Immature natural killer cell (primary cell): ENCODE results near the gene MAP2K3. TPM values are rescaled to one million over a fixed set of nuclear protein-coding genes. Genes with fewer than 3 reads are reported as not detected.
"Not testable (repeated sequence)": the region's sequence is repeated elsewhere in the genome, so short reads cannot be mapped to it uniquely, and the experiment has no call there.

Experiments used
- DNase-seq, 3 donors: peaks; one replicate each; pipeline ENCODE4 v3.0.0; 2022; ENCODE audit warnings: mixed read lengths in 1 of 3
- H3K27ac Mint-ChIP-seq, 6 donors: one replicate each; pipeline ENCODE4 v1.8.0; 2020; ENCODE audit warnings: mixed read lengths in 6 of 6, mild to moderate bottlenecking in 5 of 6, inconsistent platforms in 4 of 6, moderate library complexity in 3 of 6
- H3K27me3 Mint-ChIP-seq, 3 donors: one replicate each; pipeline ENCODE4 v1.8.0; 2020 to 2021; ENCODE audit warnings: low read depth in 3 of 3, mild to moderate bottlenecking in 3 of 3, mixed read lengths in 3 of 3, moderate library complexity in 3 of 3, inconsistent platforms in 1 of 3
- H3K36me3 Mint-ChIP-seq, 3 donors: one replicate each; pipeline ENCODE4 v1.8.0; 2020; ENCODE audit warnings: mixed read lengths in 3 of 3, inconsistent platforms in 2 of 3, mild to moderate bottlenecking in 2 of 3
- H3K4me1 Mint-ChIP-seq, 2 donors: one replicate each; pipeline ENCODE4 v1.8.0; 2020; ENCODE audit warnings: inconsistent platforms in 2 of 2, mild to moderate bottlenecking in 2 of 2, mixed read lengths in 2 of 2, moderate library complexity in 1 of 2
- H3K4me3 Mint-ChIP-seq, 5 donors: one replicate each; pipeline ENCODE4 v1.8.0; 2020; ENCODE audit warnings: mild to moderate bottlenecking in 5 of 5, mixed read lengths in 5 of 5, inconsistent platforms in 3 of 5, moderate library complexity in 3 of 5
- H3K9me3 Mint-ChIP-seq, 6 donors: one replicate each; pipeline ENCODE4 v1.8.0; 2020; ENCODE audit warnings: mild to moderate bottlenecking in 6 of 6, mixed read lengths in 6 of 6, inconsistent platforms in 4 of 6, moderate library complexity in 3 of 6
- polyA plus RNA-seq, 3 donors: library from polyadenylated mRNA; unstranded; fragments of 300-500 nt; fragmentation: Illumina TruSeq; gene quantifications; one replicate each; pipeline ENCODE4 v1.2.3, GENCODE V29; 2021

The MAP2K3 gene
- polyA plus RNA-seq, 3 donors from 2014 or later: 66.6 to 136 (median 93.9) TPM

DNA sequence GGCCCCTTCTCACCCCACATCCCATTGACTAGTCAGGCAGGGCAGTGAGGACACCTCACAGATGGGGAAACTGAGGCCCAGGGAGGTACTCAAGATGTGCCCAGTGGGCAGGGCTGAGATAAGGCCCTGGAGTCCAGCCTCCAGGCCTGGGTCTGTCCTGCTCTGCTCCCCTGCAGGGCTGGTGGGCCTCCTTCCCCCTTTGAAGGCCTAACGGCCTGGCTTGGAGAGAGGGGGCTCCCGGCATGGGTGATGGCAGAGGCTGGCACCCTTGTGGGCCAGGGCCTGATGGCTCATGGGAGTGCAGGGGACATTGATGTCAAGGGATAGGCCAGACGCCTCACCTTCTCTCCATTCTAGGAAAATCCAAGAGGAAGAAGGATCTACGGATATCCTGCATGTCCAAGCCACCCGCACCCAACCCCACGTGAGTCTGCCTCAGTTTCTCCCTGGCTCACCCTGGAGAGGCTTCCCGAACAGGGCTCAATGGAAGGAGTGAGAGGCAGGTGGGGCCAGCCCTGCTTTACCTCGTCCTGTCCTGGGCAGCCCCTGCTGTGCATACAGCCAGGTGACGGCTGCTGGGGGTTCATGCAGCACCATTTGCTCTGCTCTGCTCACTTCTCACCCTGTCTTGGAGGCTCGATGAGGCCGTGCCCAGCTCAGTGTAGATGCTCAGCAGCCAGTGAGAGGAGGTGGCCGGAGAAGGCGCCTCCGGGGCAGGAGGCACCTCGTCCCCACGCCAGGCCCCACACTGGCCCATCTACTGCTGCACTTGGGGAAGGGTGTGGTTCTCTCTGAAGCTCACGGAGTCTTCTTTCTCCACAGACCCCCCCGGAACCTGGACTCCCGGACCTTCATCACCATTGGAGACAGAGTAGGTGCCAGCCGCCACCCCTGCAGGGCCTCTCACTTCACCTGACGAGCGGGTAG lies 13.8 kb downstream of the MAP2K3 start:
- H3K9me3 Mint-ChIP-seq: peaks cover 8 to 22% (median 15%) of the 10 kb centered on the region in 6 donors
- DNase-seq: no peak
- H3K36me3 Mint-ChIP-seq: peaks cover 12 to 20% (median 13%) of the 10 kb centered on the region in 3 donors
- H3K27me3 Mint-ChIP-seq: peaks cover 2 to 23% (median 20%) of the 10 kb centered on the region in 3 donors
- peaks cover 37 to 42% of the 10 kb centered on the region in 2 donors for H3K4me1 Mint-ChIP-seq
- H3K4me3 Mint-ChIP-seq: no peak overlapping the region
- no peak overlapping the region for H3K27ac Mint-ChIP-seq

GRCh38 chr17:21298983-21299519 lies 14.5 kb downstream of the MAP2K3 start:
- peaks cover 2 to 24% (median 23%) of the 10 kb centered on the region in 3 donors for H3K27me3 Mint-ChIP-seq
- H3K36me3 Mint-ChIP-seq: peaks cover 12 to 25% (median 19%) of the 10 kb centered on the region in 3 donors
- H3K9me3 Mint-ChIP-seq: peaks cover 8 to 26% (median 18%) of the 10 kb centered on the region in 6 donors
- no peak overlapping the region for H3K27ac Mint-ChIP-seq
- H3K4me3 Mint-ChIP-seq: no peak overlapping the region
- DNase-seq: no peak
- H3K4me1 Mint-ChIP-seq: peaks cover 35 to 40% of the 10 kb centered on the region in 2 donors

DNA sequence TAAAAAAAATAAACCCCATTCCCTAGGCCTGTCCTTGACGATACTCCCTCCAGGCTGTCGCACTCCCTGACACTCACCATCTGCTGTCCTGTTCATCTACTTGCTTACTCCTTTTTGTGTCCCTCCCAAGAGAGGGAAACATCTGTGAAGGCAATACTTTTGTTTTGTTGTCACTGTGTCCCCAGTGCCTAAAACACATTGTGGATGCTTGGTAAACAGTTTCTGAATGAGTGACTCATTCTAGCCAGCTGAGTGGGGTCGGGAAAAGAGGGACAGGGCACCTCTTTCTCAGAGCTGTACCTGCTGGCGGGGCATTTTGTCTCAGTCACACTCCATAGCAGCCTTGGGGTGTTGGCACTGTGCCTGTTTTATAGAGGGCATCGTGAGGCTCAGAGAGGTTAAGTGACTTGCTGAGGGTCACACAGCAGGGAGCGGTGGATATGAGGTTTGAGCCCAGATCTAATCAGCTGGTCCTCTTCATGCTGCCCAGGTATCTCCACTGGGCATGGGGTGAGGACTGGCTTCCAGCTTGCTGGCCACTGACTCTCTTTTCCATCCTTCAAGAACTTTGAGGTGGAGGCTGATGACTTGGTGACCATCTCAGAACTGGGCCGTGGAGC lies 15.6 kb downstream of the MAP2K3 start:
- no peak for DNase-seq
- no peak overlapping the region for H3K4me3 Mint-ChIP-seq
- no peak overlapping the region for H3K27ac Mint-ChIP-seq
- H3K27me3 Mint-ChIP-seq: peaks cover 2 to 28% (median 23%) of the 10 kb centered on the region in 3 donors
- H3K9me3 Mint-ChIP-seq: peaks cover 7 to 25% (median 14%) of the 10 kb centered on the region in 6 donors
- H3K4me1 Mint-ChIP-seq: peaks cover 24 to 30% of the 10 kb centered on the region in 2 donors
- H3K36me3 Mint-ChIP-seq: peaks cover 12 to 25% (median 19%) of the 10 kb centered on the region in 3 donors

DNA sequence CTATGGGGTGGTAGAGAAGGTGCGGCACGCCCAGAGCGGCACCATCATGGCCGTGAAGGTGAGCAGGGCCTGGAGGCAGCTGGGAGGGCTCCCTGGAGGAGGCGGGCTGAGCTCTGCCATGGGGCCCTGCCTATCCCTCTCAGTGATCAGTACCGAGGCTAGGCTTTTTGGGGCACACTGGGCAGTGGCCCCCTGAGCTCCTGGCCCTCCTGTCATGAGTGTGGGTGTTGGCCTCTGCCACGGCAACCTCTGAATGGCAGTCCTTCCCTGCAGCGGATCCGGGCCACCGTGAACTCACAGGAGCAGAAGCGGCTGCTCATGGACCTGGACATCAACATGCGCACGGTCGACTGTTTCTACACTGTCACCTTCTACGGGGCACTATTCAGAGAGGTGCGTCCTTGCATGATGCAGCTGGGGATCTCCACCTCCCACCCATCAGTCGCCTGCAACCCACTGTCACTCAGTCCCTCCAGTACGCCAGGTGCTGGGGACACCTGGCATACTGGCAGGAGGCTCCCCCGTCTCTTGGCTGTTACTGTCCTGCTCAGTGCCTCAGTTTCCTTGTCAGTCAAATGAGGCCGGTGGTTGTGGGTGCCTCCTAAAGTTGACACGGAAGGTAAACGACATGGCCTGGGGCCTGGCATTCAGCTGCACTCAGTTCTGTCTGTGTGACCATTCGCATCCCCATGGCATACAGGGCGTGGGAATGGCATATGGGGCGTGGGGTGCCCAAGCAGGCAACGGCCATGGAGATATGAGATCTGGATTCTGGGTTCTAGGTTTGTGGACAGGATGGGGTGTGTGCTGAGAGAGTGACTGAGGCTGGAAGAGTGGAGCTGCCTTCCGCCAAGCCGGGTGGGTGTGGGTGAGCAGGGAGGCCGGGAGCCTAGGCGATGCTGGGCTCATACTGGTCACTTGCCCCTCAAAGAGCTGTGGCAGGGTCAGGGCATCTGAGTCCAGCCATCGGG lies 16.4 kb downstream of the MAP2K3 start:
- H3K4me1 Mint-ChIP-seq: peaks cover 16 to 23% of the 10 kb centered on the region in 2 donors
- no peak overlapping the region for H3K27ac Mint-ChIP-seq
- H3K36me3 Mint-ChIP-seq: peaks cover 12 to 31% (median 19%) of the 10 kb centered on the region in 3 donors
- H3K9me3 Mint-ChIP-seq: peaks cover 7 to 21% (median 14%) of the 10 kb centered on the region in 6 donors
- peaks cover 2 to 30% (median 23%) of the 10 kb centered on the region in 3 donors for H3K27me3 Mint-ChIP-seq
- no peak for DNase-seq
- H3K4me3 Mint-ChIP-seq: no peak overlapping the region

DNA sequence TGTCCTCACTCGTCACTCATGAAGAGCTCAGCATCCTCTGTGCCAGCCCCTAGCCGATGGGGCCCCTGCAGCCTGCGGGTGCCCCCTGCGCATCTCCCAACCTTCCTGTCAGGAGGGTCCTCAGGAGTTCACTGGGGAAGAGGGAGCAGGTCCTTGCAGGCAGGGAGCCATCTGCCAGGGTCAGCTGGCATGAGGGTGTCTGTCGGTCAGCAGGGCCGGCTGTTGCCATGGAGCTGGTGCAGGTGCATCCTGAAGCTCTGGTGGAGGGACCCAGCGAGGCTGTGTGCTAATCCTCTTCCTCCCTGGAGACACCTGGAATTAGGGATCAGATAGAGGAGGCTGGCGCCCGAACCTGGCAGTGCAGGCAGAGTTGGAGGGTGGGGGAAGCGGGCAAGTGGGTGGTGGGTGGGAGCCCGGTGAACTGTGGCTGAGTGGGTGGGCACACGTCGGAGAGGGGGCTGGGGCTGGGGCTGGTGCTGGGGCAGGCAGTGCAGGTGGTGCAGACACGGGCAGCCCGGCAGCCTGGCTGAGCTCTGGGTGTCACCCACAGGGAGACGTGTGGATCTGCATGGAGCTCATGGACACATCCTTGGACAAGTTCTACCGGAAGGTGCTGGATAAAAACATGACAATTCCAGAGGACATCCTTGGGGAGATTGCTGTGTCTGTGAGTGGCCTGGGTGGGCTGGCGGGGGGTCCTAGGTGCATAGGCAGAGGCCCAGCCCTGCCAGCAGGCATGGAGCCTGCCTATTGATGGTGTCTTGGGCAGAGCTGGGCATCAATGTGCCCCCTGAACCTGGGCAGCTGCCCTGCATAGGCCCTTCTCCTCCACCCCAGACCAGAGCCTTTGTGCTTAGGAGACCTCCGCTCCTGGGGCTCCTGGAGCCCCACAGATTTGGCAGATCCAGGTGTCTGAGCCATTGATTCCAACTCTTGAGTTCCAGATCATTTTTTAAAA lies 17.4 kb downstream of the MAP2K3 start:
- H3K36me3 Mint-ChIP-seq: peaks cover 12 to 31% (median 19%) of the 10 kb centered on the region in 3 donors
- H3K9me3 Mint-ChIP-seq: peaks cover 7 to 21% (median 13%) of the 10 kb centered on the region in 6 donors
- H3K27ac Mint-ChIP-seq: peak overlapping the region in 2 of 6 donors; percentile 5 to 44
- no peak for DNase-seq
- no peak overlapping the region for H3K4me3 Mint-ChIP-seq
- peaks cover 2 to 27% (median 18%) of the 10 kb centered on the region in 3 donors for H3K27me3 Mint-ChIP-seq
- peaks cover 7 to 13% of the 10 kb centered on the region in 2 donors for H3K4me1 Mint-ChIP-seq

DNA sequence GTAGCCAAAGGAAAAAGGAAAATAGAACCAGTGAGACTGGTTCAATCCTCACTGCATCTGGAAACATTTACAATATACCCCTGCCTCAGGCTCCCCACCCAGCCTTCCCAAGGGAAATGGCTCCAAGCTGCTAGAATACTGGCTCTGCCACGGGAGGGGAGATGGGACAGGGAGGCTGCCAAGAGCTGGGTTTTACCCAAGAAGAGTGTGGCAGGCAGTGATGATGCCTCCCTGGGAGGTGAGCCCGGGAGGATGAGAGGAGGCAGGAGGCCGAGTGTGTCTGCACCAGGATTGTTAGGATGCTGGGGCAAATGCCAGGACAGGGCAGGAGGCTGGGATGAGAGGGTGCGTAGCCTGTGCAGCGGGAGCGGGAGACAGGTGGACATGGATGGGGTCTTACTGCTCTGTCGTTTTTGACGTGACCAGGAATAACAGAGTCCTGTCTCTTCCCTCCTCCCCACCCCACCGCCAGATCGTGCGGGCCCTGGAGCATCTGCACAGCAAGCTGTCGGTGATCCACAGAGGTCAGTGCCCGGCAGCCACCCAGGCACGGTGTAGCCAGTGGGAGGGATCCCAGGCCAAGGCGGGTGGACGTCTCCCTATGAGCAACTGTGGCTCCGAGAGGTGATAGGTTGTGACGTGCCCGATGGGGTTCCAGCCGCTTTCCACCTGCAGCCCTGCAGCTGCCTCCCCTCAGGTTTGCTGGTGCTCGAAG lies 18.4 kb downstream of the MAP2K3 start:
- Mint-ChIP-seq H3K4me1 (peaks cover 0 to 5% of the 10 kb centered on the region in 2 donors), H3K4me3 (no peak overlapping the region), H3K9me3 (peaks cover 6 to 21% (median 12%) of the 10 kb centered on the region in 6 donors), H3K27me3 (peaks cover 2 to 24% (median 18%) of the 10 kb centered on the region in 3 donors), H3K36me3 (peaks cover 12 to 31% (median 19%) of the 10 kb centered on the region in 3 donors), H3K27ac (peak overlapping the region in 1 of 6 donors; percentile 44)
- DNase-seq: no peak

DNA sequence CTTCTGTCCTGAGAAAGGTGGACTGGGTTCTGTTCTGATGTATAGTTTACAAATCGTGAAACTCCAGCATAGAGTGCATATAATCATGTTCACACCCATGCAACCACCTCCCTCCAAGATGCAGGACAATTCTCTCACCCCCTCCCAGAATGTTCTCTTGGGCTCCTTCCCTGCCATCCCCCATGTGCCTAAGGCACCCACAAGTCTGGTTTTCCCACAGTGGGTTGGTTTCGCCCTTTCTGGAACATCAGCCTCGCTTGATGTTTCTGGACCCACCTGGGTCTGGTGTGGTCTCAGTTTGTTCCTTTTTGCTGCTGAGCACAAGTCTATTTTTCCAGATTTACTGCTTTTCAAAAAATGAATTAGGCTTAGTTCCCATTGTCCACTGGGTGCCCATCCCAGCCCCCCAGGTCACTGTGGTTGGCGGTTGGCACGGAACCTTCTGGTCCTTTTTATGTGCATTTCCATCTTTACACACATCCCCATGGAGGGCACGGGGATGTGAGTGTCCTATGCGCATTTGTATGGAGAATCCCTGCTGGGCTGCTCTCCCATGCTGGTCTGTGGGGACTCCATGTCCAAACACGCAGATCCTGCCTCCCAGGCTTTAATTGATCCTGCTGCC lies 19.0 kb downstream of the MAP2K3 start:
- no peak for DNase-seq
- Mint-ChIP-seq H3K4me1 (peaks cover 0 to 4% of the 10 kb centered on the region in 2 donors), H3K9me3 (peaks cover 6 to 21% (median 11%) of the 10 kb centered on the region in 6 donors), H3K36me3 (peaks cover 13 to 32% (median 19%) of the 10 kb centered on the region in 3 donors), H3K27me3 (peaks cover 2 to 22% (median 18%) of the 10 kb centered on the region in 3 donors), H3K4me3 (no peak overlapping the region), H3K27ac (no peak overlapping the region)

DNA sequence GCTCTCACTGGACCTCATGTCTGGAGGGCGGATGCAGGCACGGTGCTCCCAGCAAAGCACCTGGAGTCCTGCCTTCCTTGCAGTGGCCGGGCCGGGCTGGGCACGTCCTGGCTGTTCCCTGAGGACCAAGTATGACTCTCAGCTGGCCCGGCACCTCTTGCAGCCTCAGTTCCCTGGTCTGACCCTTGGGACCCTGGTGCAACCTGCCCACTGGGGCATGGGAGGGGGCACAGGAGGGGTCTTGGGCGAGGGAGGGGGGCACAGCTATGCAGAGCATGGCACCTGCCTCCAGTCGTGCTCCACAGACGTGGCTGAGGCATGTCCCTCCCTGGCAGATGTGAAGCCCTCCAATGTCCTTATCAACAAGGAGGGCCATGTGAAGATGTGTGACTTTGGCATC lies 19.6 kb downstream of the MAP2K3 start:
- peaks cover 5 to 21% (median 11%) of the 10 kb centered on the region in 6 donors for H3K9me3 Mint-ChIP-seq
- H3K36me3 Mint-ChIP-seq: peaks cover 18 to 37% (median 19%) of the 10 kb centered on the region in 3 donors
- H3K27ac Mint-ChIP-seq: no peak overlapping the region
- H3K27me3 Mint-ChIP-seq: peaks cover 0 to 22% (median 18%) of the 10 kb centered on the region in 3 donors
- H3K4me1 Mint-ChIP-seq: peaks cover 0 to 2% of the 10 kb centered on the region in 2 donors
- no peak for DNase-seq
- H3K4me3 Mint-ChIP-seq: no peak overlapping the region

- peaks cover 0 to 21% (median 18%) of the 10 kb centered on the region in 3 donors for H3K27me3 Mint-ChIP-seq
- H3K9me3 Mint-ChIP-seq: peaks cover 4 to 21% (median 11%) of the 10 kb centered on the region in 6 donors
- not testable (repeated sequence) for H3K4me3 Mint-ChIP-seq, DNase-seq, H3K4me1 Mint-ChIP-seq, H3K27ac Mint-ChIP-seq
- peaks cover 18 to 39% (median 19%) of the 10 kb centered on the region in 3 donors for H3K36me3 Mint-ChIP-seq
These were observed 20.1 kb downstream of the MAP2K3 start for GRCh38 chr17:21304551-21305151.

GRCh38 chr17:21305431-21306180 lies 21.1 kb downstream of the MAP2K3 start:
- not testable (repeated sequence) for H3K27ac Mint-ChIP-seq
- H3K36me3 Mint-ChIP-seq: peaks cover 15 to 39% (median 16%) of the 10 kb centered on the region in 3 donors

More at GRCh38 chr17:21305431-21306180, 21.1 kb downstream of the MAP2K3 start:
- Mint-ChIP-seq H3K9me3 (peaks cover 0 to 15% (median 9%) of the 10 kb centered on the region in 6 donors), H3K27me3 (peaks cover 0 to 20% (median 11%) of the 10 kb centered on the region in 3 donors)
- not testable (repeated sequence) for H3K4me3 Mint-ChIP-seq, H3K4me1 Mint-ChIP-seq, DNase-seq
